HEK293 (cell line): ENCODE data around the gene FRMD4B.

Experiments used
- HIC1 ChIP-seq: fragments of 450-650 bp; formaldehyde crosslinking; IDR thresholded peaks from 2 replicates; pipeline ENCODE4 v1.5.1; 2016; ENCODE audit warnings: missing biosample characterization, missing genetic modification characterization
- KLF17 ChIP-seq: fragments of 450-650 bp; formaldehyde crosslinking; IDR thresholded peaks from 2 replicates; pipeline ENCODE4 v1.5.1; 2016; ENCODE audit warnings: missing biosample characterization, missing genetic modification characterization
- KLF8 ChIP-seq: fragments of 450-650 bp; formaldehyde crosslinking; IDR thresholded peaks from 2 replicates; pipeline ENCODE4 v1.5.1; 2016; ENCODE audit warnings: missing biosample characterization, missing genetic modification characterization
- OVOL3 ChIP-seq: fragments of 450-650 bp; formaldehyde crosslinking; IDR thresholded peaks from 2 replicates; pipeline ENCODE4 v1.5.1; 2016; ENCODE audit warnings: missing biosample characterization, missing genetic modification characterization
- PRDM1 ChIP-seq: fragments of 450-650 bp; formaldehyde crosslinking; IDR thresholded peaks from 2 replicates; pipeline ENCODE4; 2016; ENCODE audit warnings: missing biosample characterization, missing genetic modification characterization
- PRDM4 ChIP-seq: fragments of 450-650 bp; formaldehyde crosslinking; IDR thresholded peaks from 2 replicates; pipeline ENCODE4 v1.5.1; 2017; ENCODE audit warnings: missing biosample characterization, missing genetic modification characterization
- RBAK ChIP-seq: fragments of 450-650 bp; formaldehyde crosslinking; IDR thresholded peaks from 2 replicates; pipeline ENCODE4 v1.5.1; 2016; ENCODE audit warnings: missing biosample characterization, missing genetic modification characterization
- REPIN1 ChIP-seq: fragments of 450-650 bp; formaldehyde crosslinking; IDR thresholded peaks from 2 replicates; pipeline ENCODE4 v1.5.1; 2017; ENCODE audit warnings: missing biosample characterization, missing genetic modification characterization, low read depth
- SP3 ChIP-seq: fragments of 450-650 bp; formaldehyde crosslinking; IDR thresholded peaks from 2 replicates; pipeline ENCODE4 v1.5.1; 2016; ENCODE audit warnings: missing biosample characterization, missing genetic modification characterization
- WT1 ChIP-seq: fragments of 450-650 bp; formaldehyde crosslinking; IDR thresholded peaks from 2 replicates; pipeline ENCODE4 v1.5.1; 2016; ENCODE audit warnings: missing biosample characterization, missing genetic modification characterization
- ZBTB8A ChIP-seq: fragments of 450-650 bp; formaldehyde crosslinking; IDR thresholded peaks from 2 replicates; pipeline ENCODE4 v1.5.1; 2016; ENCODE audit warnings: missing biosample characterization, missing genetic modification characterization
- ZFP41 ChIP-seq: fragments of 450-650 bp; formaldehyde crosslinking; IDR thresholded peaks from 2 replicates; pipeline ENCODE4 v1.5.1; 2016; ENCODE audit warnings: missing biosample characterization, missing genetic modification characterization, borderline replicate concordance
- ZIC2 ChIP-seq: fragments of 450-650 bp; formaldehyde crosslinking; IDR thresholded peaks from 2 replicates; pipeline ENCODE4 v1.5.1; 2016; ENCODE audit warnings: missing biosample characterization, missing genetic modification characterization
- ZNF114 ChIP-seq: fragments of 450-650 bp; formaldehyde crosslinking; IDR thresholded peaks from 2 replicates; pipeline ENCODE4 v1.5.0; 2017; ENCODE audit warnings: missing biosample characterization, missing genetic modification characterization
- ZNF133 ChIP-seq: fragments of 450-650 bp; formaldehyde crosslinking; IDR thresholded peaks from 2 replicates; pipeline ENCODE4 v1.5.1; 2016; ENCODE audit warnings: missing biosample characterization, missing genetic modification characterization
- ZNF155 ChIP-seq: fragments of 450-650 bp; formaldehyde crosslinking; IDR thresholded peaks from 2 replicates; pipeline ENCODE4 v1.5.1; 2016; ENCODE audit warnings: missing biosample characterization, missing genetic modification characterization
- ZNF211 ChIP-seq: fragments of 450-650 bp; formaldehyde crosslinking; IDR thresholded peaks from 2 replicates; pipeline ENCODE4 v1.5.1; 2016; ENCODE audit warnings: low read depth, missing biosample characterization, missing genetic modification characterization
- ZNF248 ChIP-seq: fragments of 450-650 bp; formaldehyde crosslinking; IDR thresholded peaks from 2 replicates; pipeline ENCODE4 v1.5.1; 2017; ENCODE audit warnings: missing biosample characterization, missing genetic modification characterization
- ZNF324 ChIP-seq: fragments of 450-650 bp; formaldehyde crosslinking; IDR thresholded peaks from 2 replicates; pipeline ENCODE4 v1.5.1; 2016; ENCODE audit warnings: missing biosample characterization, missing genetic modification characterization
- ZNF341 ChIP-seq: fragments of 450-650 bp; formaldehyde crosslinking; IDR thresholded peaks from 2 replicates; pipeline ENCODE4; 2016; ENCODE audit warnings: low read depth, missing biosample characterization, missing genetic modification characterization
- ZNF394 ChIP-seq: fragments of 450-650 bp; formaldehyde crosslinking; IDR thresholded peaks from 2 replicates; pipeline ENCODE4 v1.5.1; 2016; ENCODE audit warnings: missing biosample characterization, missing genetic modification characterization, mild to moderate bottlenecking, moderate library complexity, borderline replicate concordance
- ZNF423 ChIP-seq: fragments of 450-650 bp; formaldehyde crosslinking; IDR thresholded peaks from 2 replicates; pipeline ENCODE4 v1.5.1; 2016; ENCODE audit warnings: missing biosample characterization, missing genetic modification characterization
- ZNF433 ChIP-seq: fragments of 450-650 bp; formaldehyde crosslinking; IDR thresholded peaks from 2 replicates; pipeline ENCODE4 v1.5.1; 2016; ENCODE audit warnings: missing biosample characterization, missing genetic modification characterization, low read depth
- ZNF510 ChIP-seq: fragments of 450-650 bp; formaldehyde crosslinking; IDR thresholded peaks from 2 replicates; pipeline ENCODE4 v1.5.1; 2018; ENCODE audit warnings: mild to moderate bottlenecking, missing genetic modification characterization, missing biosample characterization; ENCODE audit not compliant: insufficient replicate concordance
- ZNF513 ChIP-seq: fragments of 450-650 bp; IDR thresholded peaks from 2 replicates; pipeline ENCODE4 v1.5.1; 2018; ENCODE audit warnings: missing biosample characterization, missing genetic modification characterization
- ZNF514 ChIP-seq: fragments of 450-650 bp; formaldehyde crosslinking; IDR thresholded peaks from 2 replicates; pipeline ENCODE4 v1.5.1; 2016; ENCODE audit warnings: missing biosample characterization, missing genetic modification characterization
- ZNF521 ChIP-seq: fragments of 450-650 bp; formaldehyde crosslinking; IDR thresholded peaks from 2 replicates; pipeline ENCODE4 v1.5.1; 2017; ENCODE audit warnings: missing biosample characterization, mild to moderate bottlenecking, missing genetic modification characterization
- ZNF529 ChIP-seq: fragments of 450-650 bp; formaldehyde crosslinking; IDR thresholded peaks from 2 replicates; pipeline ENCODE4 v1.5.1; 2017; ENCODE audit warnings: missing genetic modification characterization, missing biosample characterization; ENCODE audit not compliant: insufficient replicate concordance
- ZNF555 ChIP-seq: fragments of 450-650 bp; formaldehyde crosslinking; conservative IDR thresholded peaks from 2 replicates; pipeline ENCODE4 v1.5.1; 2017; ENCODE audit warnings: missing biosample characterization, mild to moderate bottlenecking, missing genetic modification characterization, inconsistent platforms
- ZNF626 ChIP-seq: fragments of 450-650 bp; sonication (Bioruptor Pico); formaldehyde crosslinking; IDR thresholded peaks from 2 replicates; pipeline ENCODE4 v1.5.1; 2018; ENCODE audit warnings: missing biosample characterization, missing genetic modification characterization, inconsistent platforms
- ZNF664 ChIP-seq: fragments of 450-650 bp; formaldehyde crosslinking; IDR thresholded peaks from 2 replicates; pipeline ENCODE4 v1.5.1; 2016; ENCODE audit warnings: missing biosample characterization, missing genetic modification characterization
- ZNF777 ChIP-seq: fragments of 450-650 bp; formaldehyde crosslinking; IDR thresholded peaks from 2 replicates; pipeline ENCODE4 v1.5.1; 2017; ENCODE audit warnings: missing biosample characterization, missing genetic modification characterization, borderline replicate concordance
- ZNF785 ChIP-seq: fragments of 450-650 bp; formaldehyde crosslinking; IDR thresholded peaks from 2 replicates; pipeline ENCODE4 v1.5.1; 2016; ENCODE audit warnings: missing biosample characterization, missing genetic modification characterization
- ZNF830 ChIP-seq: fragments of 450-650 bp; IDR thresholded peaks from 2 replicates; pipeline ENCODE4 v1.5.0; 2018; ENCODE audit warnings: missing biosample characterization, missing genetic modification characterization, low read depth, mild to moderate bottlenecking, moderate library complexity
- ZSCAN30 ChIP-seq: fragments of 450-650 bp; IDR thresholded peaks from 2 replicates; pipeline ENCODE4 v1.5.1; 2018; ENCODE audit warnings: missing biosample characterization, mild to moderate bottlenecking, missing genetic modification characterization, moderate library complexity

Gene FRMD4B

GRCh38 chr3:69250014-69250413, 135.9 kb downstream of the FRMD4B start (continued):
- TF ChIP-seq ZNF626 (tag by site-specific recombination) (no peak), ZSCAN30 (peak; percentile 43; the same call in 1 of the 2 replicates), ZFP41 (tag by site-specific recombination) (no peak), ZNF211 (tag by site-specific recombination) (no peak), ZNF513 (tag by site-specific recombination) (no peak), ZNF155 (no peak), ZNF510 (no peak), OVOL3 (tag by site-specific recombination) (no peak), ZNF555 (tag by site-specific recombination) (no peak), ZNF341 (tag by site-specific recombination) (no peak), RBAK (tag by site-specific recombination) (no peak), ZNF133 (tag by site-specific recombination) (no peak), ZNF521 (tag by site-specific recombination) (no peak), ZBTB8A (tag by site-specific recombination) (0 out of 2 replicates have a peak, but pooled peaks have one; percentile 24), ZNF248 (tag by site-specific recombination) (no peak), KLF8 (tag by site-specific recombination) (peak; percentile 98), ZNF114 (tag by site-specific recombination) (no peak), ZNF830 (no peak), PRDM1 (tag by site-specific recombination) (peak; percentile 87), KLF17 (tag by site-specific recombination) (peak; percentile 79), ZNF423 (tag by site-specific recombination) (no peak), REPIN1 (tag by site-specific recombination) (0 out of 2 replicates have a peak, but pooled peaks have one; percentile 84), ZNF394 (tag by site-specific recombination) (peak; percentile 58; the same call in 1 of the 2 replicates), ZIC2 (tag by site-specific recombination) (peak; percentile 71), HIC1 (tag by site-specific recombination) (peak; percentile 35; the same call in 1 of the 2 replicates), ZNF664 (peak; percentile 76), ZNF514 (tag by site-specific recombination) (no peak), ZNF529 (no peak), ZNF777 (tag by site-specific recombination) (no peak), ZNF433 (tag by site-specific recombination) (no peak), PRDM4 (peak; percentile 87), ZNF785 (tag by site-specific recombination) (0 out of 2 replicates have a peak, but pooled peaks have one; percentile 54), ZNF324 (tag by site-specific recombination) (peak; percentile 98), WT1 (peak; percentile 66), SP3 (tag by site-specific recombination) (peak; percentile 42)
